Ascending aorta (tissue), 2 donors: ENCODE data around the gene HACD2. TPM values are rescaled to one million over a fixed set of nuclear protein-coding genes. Genes with fewer than 3 reads are reported as not detected.

Experiments used
- DNase-seq, 2 donors: peaks; one replicate each; pipeline ENCODE4 v3.0.0-alpha.2; 2019; ENCODE audit warnings: low spot score in 2 of 2
- H3K27ac ChIP-seq, 2 donors: fragments of 200-600 bp; sonication (generic); one replicate each; pipeline ENCODE4 v1.5.1; 2016 to 2017; ENCODE audit warnings: mild to moderate bottlenecking in 1 of 2
- H3K27me3 ChIP-seq: fragments of 200-600 bp; sonication (generic); one replicate; pipeline ENCODE4 v1.5.1; 2017
- H3K36me3 ChIP-seq, 2 donors: fragments of 200-600 bp; sonication (generic); one replicate each; pipeline ENCODE4 v1.5.1; 2016
- H3K4me1 ChIP-seq, 2 donors: fragments of 200-600 bp; sonication (generic); one replicate each; pipeline ENCODE4 v1.5.1; 2016 to 2017; ENCODE audit warnings: mild to moderate bottlenecking in 1 of 2
- H3K4me3 ChIP-seq, 2 donors: fragments of 200-600 bp; sonication (generic); one replicate each; pipeline ENCODE4 v1.5.1; 2016 to 2017; ENCODE audit warnings: mild to moderate bottlenecking in 1 of 2
- H3K9me3 ChIP-seq, 2 donors: fragments of 200-600 bp; sonication (generic); one replicate each; pipeline ENCODE4 v1.5.1; 2016
- intact Hi-C: fragments of 100-400 bp; cut with DNase I; formaldehyde crosslinking; loops from one replicate; pipeline ENCODE4 v1.15.1; 2023
- total RNA-seq: library from RNA; depleted of rRNA; stranded (reverse); fragments of >200 nt; gene quantifications from one replicate; pipeline ENCODE4 v1.1.0, GENCODE V29; 2016
- TF ChIP-seq, protein P1 (sequence below), 3 experiments: fragments of 200-600 bp in 2 of 3; fragments of 450-650 bp in 1 of 3; sonication (generic) in 2 of 3; IDR thresholded peaks; one replicate each; pipeline ENCODE4 v1.5.1; 2016 to 2019; ENCODE audit warnings: antibody characterized with exemption in 3 of 3, mild to moderate bottlenecking in 1 of 3, moderate library complexity in 1 of 3

Gene HACD2, protein sequence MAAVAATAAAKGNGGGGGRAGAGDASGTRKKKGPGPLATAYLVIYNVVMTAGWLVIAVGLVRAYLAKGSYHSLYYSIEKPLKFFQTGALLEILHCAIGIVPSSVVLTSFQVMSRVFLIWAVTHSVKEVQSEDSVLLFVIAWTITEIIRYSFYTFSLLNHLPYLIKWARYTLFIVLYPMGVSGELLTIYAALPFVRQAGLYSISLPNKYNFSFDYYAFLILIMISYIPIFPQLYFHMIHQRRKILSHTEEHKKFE
- 10.2 TPM for total RNA-seq

DNA sequence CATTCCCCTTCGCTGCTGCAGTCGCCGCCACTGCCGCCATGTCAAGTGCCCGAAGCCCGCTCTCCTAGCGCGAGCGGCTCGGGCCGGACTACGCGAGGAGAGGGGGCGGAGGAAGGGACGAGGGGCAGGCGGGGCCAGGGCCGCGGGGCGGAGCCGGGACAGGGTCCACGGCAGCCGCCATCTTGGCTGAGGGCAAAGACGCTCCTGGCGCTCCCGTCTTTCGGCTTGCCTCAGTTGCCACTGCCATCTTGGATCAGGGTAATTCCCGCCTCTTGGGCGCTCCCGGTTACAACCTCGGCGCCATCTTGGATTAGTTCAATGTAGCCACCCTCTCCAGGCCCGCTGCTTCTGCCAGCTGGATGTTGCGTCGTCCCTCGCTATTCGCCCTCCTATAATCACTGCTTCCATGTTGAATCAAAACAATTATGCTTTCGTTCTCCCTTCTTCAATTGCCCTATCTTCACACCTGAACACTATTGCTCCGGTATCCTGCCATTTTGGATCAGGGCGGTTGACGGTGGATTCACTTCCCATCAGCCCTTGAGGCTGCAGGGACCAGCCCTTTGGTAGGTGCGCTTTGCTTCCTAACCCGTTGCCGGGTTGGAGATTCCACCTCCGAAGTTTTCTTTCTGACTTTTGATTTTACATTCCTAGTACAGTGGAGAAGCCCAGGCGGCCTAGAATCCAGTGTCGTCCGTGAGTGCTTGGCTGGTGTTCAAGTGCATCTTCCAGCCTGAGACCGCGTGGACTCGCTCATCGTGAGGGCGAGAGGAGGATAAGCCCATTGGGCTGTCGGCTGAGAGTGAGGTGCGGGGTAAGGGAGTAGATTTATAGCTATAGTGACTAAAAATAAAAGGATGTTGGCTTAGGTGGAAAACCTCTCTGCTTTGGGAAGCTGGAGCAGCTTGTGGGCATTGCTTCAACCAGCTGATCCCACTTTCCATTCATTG lies at the start of gene HACD2:
Gene HACD2 (minus strand): TSS at position 66 of the 950 bp plus-strand sequence. CDS start 26 bp downstream, at position 40.
- no peaks in the 10 kb centered on the region for H3K27me3 ChIP-seq
- intact Hi-C loops, result loop anchor here (5.0 kb wide), 1 partner anchor 42 kb away; no protein-coding TSS in a partner anchor
- peak; percentile 84 to 98 for DNase-seq
- no peaks in the 10 kb centered on the region for H3K9me3 ChIP-seq
- peak within 1 kb of the TSS; percentile 83 to 86 for H3K27ac ChIP-seq
- no peaks in the 10 kb centered on the region for H3K36me3 ChIP-seq
- H3K4me3 ChIP-seq, result peak within 1 kb of the TSS; percentile 87 to 92
- peaks cover 4 to 14% of the 10 kb centered on the region in 2 donors for H3K4me1 ChIP-seq
- TF ChIP-seq, protein P1, sequence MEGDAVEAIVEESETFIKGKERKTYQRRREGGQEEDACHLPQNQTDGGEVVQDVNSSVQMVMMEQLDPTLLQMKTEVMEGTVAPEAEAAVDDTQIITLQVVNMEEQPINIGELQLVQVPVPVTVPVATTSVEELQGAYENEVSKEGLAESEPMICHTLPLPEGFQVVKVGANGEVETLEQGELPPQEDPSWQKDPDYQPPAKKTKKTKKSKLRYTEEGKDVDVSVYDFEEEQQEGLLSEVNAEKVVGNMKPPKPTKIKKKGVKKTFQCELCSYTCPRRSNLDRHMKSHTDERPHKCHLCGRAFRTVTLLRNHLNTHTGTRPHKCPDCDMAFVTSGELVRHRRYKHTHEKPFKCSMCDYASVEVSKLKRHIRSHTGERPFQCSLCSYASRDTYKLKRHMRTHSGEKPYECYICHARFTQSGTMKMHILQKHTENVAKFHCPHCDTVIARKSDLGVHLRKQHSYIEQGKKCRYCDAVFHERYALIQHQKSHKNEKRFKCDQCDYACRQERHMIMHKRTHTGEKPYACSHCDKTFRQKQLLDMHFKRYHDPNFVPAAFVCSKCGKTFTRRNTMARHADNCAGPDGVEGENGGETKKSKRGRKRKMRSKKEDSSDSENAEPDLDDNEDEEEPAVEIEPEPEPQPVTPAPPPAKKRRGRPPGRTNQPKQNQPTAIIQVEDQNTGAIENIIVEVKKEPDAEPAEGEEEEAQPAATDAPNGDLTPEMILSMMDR (IDR thresholded peaks at IDR 0.05), result no peak

DNA sequence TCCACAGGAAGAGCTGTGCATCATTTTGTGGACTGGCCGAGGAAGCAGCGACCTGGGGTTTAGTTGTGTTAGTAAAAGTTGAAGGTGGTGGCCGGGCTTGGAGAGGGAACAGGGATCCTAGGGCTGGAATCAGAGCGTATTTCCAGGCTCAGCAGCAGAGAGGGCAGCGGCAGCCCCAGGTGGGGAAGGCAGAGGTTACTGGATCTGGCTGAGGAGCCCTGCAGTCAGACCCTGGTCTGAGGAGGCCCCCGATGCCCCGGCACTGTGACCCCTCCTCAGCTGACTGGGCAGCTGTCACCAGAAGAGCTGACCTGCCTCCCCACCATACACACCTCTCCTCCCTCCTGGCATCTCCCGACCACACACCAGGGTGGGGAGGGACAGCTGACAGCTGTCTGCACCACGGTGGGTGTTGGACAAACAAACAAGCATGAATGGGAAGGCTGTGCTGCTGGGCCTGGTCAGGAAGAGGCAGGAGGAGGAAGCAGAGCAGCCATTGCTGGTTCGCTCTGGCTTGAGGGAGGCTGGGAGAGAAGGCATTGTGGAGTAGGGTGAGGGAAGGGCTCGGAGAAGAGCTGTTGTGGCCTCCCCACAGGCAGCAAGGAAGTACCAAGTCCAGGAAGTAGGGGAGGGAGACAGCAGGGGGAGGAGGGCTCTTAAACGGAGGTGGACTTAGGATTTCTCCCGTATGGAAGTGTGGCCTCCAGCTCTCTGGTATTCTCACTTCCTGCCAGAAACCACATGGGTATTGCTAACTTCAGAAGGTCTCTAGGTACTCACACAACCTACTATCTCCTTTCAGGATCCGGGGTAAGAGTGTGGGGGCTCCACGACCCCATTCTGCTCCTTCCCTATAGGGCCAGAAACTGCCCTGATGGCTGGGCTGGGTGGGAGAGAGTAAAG lies 49.5 kb upstream of the HACD2 start:
- Histone ChIP-seq H3K36me3 (peaks cover 64 to 77% of the 10 kb centered on the region in 2 donors), H3K9me3 (no peaks in the 10 kb centered on the region), H3K4me1 (peaks cover 15 to 42% of the 10 kb centered on the region in 2 donors), H3K4me3 (no peak overlapping the region), H3K27me3 (no peaks in the 10 kb centered on the region), H3K27ac (peak overlapping the region; percentile 68 to 69)
- intact Hi-C loops, result no loop called here
- TF ChIP-seq, protein P1 (IDR thresholded peaks at IDR 0.05), result no peak
- DNase-seq, result peak in 1 of 2 donors; percentile 61

DNA sequence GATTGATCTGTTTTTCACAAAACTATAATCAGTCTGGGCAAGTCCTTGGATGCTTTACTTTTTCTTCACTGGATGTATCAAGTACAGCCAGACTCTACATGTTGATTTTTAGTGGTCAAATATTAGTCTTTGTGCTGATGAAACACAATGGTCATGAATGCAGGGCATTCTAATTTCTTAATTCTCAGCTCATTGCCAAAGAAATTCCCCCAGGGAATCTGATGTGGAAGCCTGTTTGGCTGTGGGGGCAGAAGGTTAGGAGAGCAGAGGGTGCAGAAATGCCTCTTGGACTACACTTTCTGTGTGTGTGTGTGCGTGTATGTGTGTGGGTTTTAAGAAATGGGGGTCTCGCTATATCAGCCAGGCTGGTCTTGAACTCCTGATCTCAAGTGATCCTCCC lies 48.7 kb upstream of the HACD2 start:
- Histone ChIP-seq H3K27me3 (no peaks in the 10 kb centered on the region), H3K4me3 (no peak overlapping the region), H3K4me1 (peaks cover 15 to 45% of the 10 kb centered on the region in 2 donors), H3K9me3 (no peaks in the 10 kb centered on the region), H3K27ac (peak overlapping the region; percentile 68 to 69), H3K36me3 (peaks cover 62 to 77% of the 10 kb centered on the region in 2 donors)
- TF ChIP-seq, protein P1 (IDR thresholded peaks at IDR 0.05), result no peak
- intact Hi-C loops, result no loop called here
- no peak for DNase-seq

DNA sequence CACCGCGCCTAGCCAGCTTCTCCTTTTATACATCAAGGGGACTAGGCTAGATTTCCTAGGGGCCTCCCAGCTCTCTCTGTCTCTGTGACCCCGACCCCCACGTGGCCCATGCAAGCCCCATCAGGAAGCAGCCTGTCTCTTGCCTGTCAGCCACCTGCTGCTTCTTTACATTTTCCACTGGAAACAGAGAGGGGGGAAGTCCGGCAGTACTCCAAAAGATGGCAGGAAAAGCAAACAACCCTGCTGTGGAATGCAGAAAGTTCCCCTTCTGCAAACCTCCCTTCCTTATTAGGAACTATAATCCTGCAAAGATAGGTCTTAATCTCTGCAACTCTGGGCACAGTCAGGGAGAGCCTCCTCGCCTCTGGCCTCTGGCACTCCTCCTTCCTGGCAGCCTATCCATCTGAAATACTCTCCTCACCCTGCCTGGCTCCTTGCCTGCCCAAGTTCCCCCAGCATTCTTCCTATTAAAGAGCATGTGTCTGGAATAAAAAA lies 47.4 kb upstream of the HACD2 start:
- Histone ChIP-seq H3K36me3 (peaks cover 58 to 77% of the 10 kb centered on the region in 2 donors), H3K9me3 (no peaks in the 10 kb centered on the region), H3K27me3 (no peaks in the 10 kb centered on the region), H3K4me1 (peaks cover 15 to 48% of the 10 kb centered on the region in 2 donors), H3K4me3 (no peak overlapping the region), H3K27ac (peak overlapping the region in 1 of 2 donors; percentile 42)
- intact Hi-C loops, result no loop called here
- peak in 1 of 2 donors; percentile 74 for DNase-seq
- TF ChIP-seq, protein P1 (IDR thresholded peaks at IDR 0.05), result no peak

DNA sequence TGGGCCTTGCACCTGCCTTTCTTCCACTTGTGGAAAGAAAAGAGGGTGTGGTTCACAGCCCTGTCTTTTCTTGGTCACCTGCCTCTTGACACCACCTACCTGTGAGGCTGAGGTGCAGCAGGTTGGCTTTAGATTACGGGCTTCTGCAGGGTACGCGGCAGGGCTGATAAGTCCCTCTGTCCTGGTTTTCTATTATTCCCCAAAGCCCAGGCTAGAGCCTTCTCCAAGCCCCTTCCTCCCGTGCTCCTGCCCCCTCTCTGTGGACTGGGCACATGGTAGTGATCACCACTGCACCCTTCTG lies 44.8 kb upstream of the HACD2 start:
- no peaks in the 10 kb centered on the region for H3K9me3 ChIP-seq
- no peaks in the 10 kb centered on the region for H3K27me3 ChIP-seq
- H3K27ac ChIP-seq, result peak overlapping the region in 1 of 2 donors; percentile 3
- peaks cover 60 to 84% of the 10 kb centered on the region in 2 donors for H3K36me3 ChIP-seq
- H3K4me1 ChIP-seq, result peaks cover 10 to 26% of the 10 kb centered on the region in 2 donors
- TF ChIP-seq, protein P1 (IDR thresholded peaks at IDR 0.05), result no peak
- intact Hi-C loops, result loop anchor here (5.0 kb wide), 1 partner anchor 42 kb away; the partner anchor contains the start of gene HACD2
- DNase-seq, result no peak
- no peak overlapping the region for H3K4me3 ChIP-seq
